AG09319 (cell line): Measurements from ENCODE around the gene A2ML1.
"Not testable (repeated sequence)": the region's sequence is repeated elsewhere in the genome, so short reads cannot be mapped to it uniquely, and the experiment has no call there.

Experiments used
- DNase-seq: peaks from one replicate; pipeline ENCODE4 v3.0.0-alpha.2; 2010; ENCODE audit warnings: low read depth; ENCODE audit errors: extremely low read depth
- TF ChIP-seq, protein P1 (sequence below): IDR thresholded peaks from 2 replicates; pipeline ENCODE4 v1.5.1; 2011; ENCODE audit warnings: low read depth, mild to moderate bottlenecking, inconsistent platforms, low read length, moderate library complexity

Gene A2ML1

DNA sequence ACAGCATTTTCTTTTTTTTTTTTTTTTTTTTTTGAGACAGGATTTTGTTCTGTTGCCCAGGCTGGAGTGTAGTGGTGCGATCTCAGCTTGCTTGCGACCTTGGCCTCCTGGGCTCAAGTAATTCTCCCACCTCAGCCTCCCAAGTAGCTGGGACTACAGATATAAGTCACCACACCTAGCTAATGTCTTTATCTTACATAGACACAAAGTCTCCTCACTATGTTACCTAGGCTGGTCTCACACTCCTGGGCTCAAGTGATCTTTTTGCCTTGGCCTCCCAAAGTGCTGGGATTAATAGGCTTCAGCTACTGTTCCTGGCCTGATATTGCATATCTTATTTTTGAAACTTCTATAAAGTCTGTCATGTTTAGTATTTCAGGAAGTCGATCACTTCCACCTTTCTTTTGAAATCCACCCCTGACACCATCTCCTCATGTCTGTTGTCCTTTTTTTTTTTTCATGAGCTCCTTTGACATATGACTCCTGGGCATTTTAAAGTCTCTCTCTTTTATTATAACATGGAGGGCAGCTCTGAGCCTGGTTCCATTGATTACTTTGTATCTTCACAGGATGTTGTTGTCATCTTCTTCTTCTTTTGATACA is 5.9 kb upstream of the A2ML1 start:
- TF ChIP-seq, protein P1, sequence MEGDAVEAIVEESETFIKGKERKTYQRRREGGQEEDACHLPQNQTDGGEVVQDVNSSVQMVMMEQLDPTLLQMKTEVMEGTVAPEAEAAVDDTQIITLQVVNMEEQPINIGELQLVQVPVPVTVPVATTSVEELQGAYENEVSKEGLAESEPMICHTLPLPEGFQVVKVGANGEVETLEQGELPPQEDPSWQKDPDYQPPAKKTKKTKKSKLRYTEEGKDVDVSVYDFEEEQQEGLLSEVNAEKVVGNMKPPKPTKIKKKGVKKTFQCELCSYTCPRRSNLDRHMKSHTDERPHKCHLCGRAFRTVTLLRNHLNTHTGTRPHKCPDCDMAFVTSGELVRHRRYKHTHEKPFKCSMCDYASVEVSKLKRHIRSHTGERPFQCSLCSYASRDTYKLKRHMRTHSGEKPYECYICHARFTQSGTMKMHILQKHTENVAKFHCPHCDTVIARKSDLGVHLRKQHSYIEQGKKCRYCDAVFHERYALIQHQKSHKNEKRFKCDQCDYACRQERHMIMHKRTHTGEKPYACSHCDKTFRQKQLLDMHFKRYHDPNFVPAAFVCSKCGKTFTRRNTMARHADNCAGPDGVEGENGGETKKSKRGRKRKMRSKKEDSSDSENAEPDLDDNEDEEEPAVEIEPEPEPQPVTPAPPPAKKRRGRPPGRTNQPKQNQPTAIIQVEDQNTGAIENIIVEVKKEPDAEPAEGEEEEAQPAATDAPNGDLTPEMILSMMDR, result no peak
- DNase-seq, result no peak

DNA sequence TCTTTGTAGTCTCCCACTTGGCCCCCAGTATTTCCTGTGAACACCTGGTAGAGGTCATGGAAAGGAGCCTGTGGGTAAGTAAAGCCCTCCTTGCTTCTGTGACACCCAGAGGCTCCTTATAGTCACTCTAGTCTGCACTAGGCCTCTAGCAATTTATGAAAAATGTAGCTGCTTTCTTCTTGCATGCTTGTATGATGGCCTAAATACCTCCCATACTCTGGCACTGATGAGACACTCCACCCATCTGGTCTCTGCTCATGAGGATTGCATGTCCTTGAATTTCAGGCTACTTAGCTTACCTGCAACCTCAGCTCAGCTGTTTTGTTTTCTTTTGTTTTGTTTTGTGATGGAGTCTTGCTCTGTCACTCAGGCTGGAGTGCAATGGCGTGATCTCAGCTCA is 4.6 kb upstream of the A2ML1 start:
- TF ChIP-seq, protein P1, result no peak
- DNase-seq, result no peak

DNA sequence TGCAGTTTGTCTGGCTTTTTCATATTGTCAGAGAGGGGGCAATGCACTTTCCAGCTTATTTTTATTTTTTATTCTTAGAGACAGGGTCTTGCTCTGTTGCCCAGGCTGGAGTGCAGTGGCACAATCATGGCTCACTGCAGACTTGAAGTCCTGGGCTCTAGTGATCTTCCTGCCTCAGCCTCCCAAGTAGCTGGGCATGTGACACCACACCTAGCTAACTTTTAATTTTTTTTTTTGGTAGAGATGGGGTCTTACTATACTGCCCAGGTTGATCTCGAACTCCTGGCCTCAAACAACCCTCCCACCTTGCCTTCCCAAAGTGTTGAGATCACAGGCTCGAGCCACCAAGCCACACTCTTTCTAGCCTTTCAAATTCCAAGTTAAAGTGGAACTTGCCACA is 3.9 kb upstream of the A2ML1 start:
- TF ChIP-seq, protein P1, result no peak
- DNase-seq, result no peak

DNA sequence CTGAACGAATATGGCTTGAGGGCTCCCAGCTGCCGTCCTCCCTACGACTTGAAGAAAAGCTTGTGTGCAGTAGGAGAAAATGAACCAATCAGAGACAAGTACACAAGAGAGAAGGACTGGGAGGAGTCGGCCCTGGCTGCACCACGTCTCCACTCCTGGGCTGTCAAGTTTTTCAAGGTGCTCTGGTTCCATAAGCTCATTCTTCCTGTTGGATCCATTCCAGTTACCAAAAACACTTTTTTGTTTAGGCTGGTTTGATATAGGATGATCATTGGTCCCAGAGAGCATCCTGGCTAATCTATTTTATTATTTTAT is 2.8 kb upstream of the A2ML1 start:
- TF ChIP-seq, protein P1, result no peak
- no peak for DNase-seq

DNA sequence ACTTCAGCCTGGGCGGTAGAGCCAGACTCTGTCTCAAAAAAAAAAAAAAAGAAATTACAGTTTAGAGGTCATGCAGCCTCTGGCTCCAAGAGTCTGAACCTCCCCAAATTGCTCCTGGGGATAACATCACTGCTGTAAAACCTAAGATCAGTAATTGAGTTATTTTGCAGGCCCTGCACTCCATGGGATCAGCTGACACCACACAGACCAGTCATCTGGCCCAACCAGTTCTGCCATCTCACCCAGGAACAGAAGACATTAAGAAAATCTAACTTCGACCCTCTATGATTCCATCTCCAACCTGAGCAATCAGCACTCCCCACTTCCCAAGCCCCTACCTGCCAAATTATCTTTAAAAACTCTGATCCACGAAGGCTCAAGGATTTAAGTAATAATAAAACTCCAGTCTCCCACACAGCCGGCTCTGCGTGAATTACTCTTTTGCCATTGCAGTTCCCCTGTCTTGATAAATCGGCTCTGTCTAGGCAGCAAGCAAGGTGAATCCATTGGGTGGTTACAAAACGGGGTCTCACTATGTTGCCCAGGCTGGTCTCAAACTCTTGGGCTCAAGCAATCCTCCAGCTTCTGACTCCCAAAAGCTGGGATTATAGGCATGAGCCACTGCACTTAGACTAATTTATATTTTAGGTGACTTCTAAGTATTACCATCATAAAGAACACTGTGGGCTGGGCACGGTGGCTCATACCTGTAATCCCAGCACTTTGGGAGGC is 1.6 kb upstream of the A2ML1 start:
- DNase-seq, result not testable (repeated sequence)

DNA sequence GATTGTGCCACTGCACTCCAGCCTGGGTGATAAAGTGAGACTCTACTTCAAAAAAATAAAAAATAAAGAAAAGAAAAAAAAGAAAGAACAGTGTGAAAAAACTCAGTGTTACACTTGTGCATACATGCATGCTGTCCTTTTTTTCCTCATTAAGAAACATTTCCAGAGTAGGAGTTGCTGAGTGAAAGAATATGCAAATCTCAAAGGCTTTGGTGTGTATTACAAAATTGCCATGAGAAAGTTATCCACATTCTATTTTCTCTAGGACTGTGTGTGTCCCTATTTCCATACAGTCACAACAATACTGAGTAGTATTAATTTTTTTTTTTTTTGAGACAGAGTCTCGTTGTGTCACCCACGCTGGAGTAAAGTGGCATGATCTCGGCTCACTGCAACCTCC is 830 bp upstream of the A2ML1 start:
- TF ChIP-seq, protein P1, result no peak

DNA sequence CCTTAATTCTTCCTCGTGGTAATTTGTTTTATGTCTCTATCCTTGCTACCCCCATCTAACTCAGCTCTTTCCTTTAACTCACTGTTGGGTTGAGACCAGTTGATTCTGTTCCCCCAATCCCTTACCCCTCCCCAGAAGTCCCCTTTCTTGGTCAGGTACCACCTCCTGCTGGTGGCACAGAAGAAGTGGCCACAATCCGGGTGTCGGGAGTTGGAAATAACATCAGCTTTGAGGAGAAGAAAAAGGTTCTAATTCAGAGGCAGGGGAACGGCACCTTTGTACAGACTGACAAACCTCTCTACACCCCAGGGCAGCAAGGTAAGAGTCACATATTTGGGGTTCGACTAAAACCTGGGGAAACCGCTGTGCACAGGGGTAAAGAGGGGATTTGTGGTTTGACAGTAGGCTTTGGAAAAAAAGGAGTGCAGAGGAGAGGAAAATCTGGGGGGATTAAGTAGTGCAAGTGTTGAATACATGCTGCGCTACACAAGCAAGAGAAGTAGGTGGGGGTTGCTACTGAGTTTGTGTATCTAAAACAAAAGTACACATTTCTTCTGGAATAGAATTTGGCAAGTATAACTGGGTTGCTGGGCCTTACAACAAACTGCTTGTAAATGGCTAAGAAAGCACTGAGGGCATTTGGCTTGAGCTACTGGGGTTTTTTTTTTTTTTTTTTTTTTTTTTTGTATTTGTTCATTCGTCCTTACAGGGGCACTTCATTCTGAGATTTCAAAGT is 1.3 kb downstream of the A2ML1 start:
- no peak for DNase-seq
- TF ChIP-seq, protein P1, result peak; percentile 71

More for the DNA sequence above, 830 bp upstream of the A2ML1 start:
- no peak for DNase-seq
